Hepatocyte (in vitro differentiated cells): ENCODE measurements around the gene PAFAH1B2.

Experiments used
- EZH2 ChIP-seq: fragments of 200-600 bp; sonication (generic); IDR thresholded peaks from 2 replicates; pipeline ENCODE4 v1.6.1; 2016; ENCODE audit warnings: antibody characterized with exemption, mild to moderate bottlenecking, borderline replicate concordance
- TF ChIP-seq, protein P1 (sequence below): fragments of 200-600 bp; sonication (generic); IDR thresholded peaks from 2 replicates; pipeline ENCODE4 v1.5.1; 2016; ENCODE audit warnings: antibody characterized with exemption, mild to moderate bottlenecking; ENCODE audit not compliant: poor library complexity

DNA sequence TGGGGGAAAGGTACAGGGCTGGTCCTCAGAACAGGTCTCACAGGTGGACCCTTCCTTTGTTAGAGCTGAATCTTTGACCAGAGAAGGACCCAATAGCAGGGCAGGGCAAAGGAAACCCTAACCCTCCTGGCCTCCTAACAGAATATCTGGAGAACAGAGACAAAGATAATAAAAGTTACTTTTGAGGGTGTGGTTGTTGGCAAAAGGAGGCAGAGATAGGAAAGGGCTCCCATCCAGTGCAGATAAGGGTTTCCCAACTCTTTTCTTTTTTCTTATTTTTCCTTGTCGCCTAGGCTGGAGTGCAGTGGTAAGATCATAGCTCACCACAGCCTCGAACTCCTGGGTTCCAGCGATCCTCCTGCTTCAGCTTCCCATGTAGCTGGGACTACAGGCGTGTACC, 75.9 kb downstream of the PAFAH1B2 start:
- TF ChIP-seq, protein P1, sequence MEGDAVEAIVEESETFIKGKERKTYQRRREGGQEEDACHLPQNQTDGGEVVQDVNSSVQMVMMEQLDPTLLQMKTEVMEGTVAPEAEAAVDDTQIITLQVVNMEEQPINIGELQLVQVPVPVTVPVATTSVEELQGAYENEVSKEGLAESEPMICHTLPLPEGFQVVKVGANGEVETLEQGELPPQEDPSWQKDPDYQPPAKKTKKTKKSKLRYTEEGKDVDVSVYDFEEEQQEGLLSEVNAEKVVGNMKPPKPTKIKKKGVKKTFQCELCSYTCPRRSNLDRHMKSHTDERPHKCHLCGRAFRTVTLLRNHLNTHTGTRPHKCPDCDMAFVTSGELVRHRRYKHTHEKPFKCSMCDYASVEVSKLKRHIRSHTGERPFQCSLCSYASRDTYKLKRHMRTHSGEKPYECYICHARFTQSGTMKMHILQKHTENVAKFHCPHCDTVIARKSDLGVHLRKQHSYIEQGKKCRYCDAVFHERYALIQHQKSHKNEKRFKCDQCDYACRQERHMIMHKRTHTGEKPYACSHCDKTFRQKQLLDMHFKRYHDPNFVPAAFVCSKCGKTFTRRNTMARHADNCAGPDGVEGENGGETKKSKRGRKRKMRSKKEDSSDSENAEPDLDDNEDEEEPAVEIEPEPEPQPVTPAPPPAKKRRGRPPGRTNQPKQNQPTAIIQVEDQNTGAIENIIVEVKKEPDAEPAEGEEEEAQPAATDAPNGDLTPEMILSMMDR = no peak
- no peak for TF ChIP-seq EZH2
